Upper lobe of left lung (tissue), 4 donors: ENCODE measurements around the gene ODF4.

Experiments
- EP300 ChIP-seq, 4 donors: sonication (generic); formaldehyde crosslinking; IDR thresholded peaks; one replicate each; pipeline ENCODE4 v1.5.1; 2017; ENCODE audit warnings: antibody characterized with exemption in 4 of 4, control low read depth in 2 of 4
- POLR2A ChIP-seq, 4 donors: fragments of 450-650 bp; IDR thresholded peaks; one replicate each; pipeline ENCODE4 v1.5.1; 2016 to 2017; ENCODE audit warnings: antibody characterized with exemption in 4 of 4, mild to moderate bottlenecking in 2 of 4
- POLR2AphosphoS5 ChIP-seq, 2 donors: sonication (generic); formaldehyde crosslinking; IDR thresholded peaks; one replicate each; pipeline ENCODE4 v1.5.1; 2017; ENCODE audit warnings: antibody characterized with exemption in 2 of 2
- TF ChIP-seq, protein P1 (sequence below), 6 experiments: fragments of 450-650 bp in 4 of 6; fragments of 200-600 bp in 2 of 6; sonication (generic) in 2 of 6; IDR thresholded peaks; one replicate each; pipeline ENCODE4 v1.5.1; 2016 to 2019; ENCODE audit warnings: antibody characterized with exemption in 6 of 6

DNA sequence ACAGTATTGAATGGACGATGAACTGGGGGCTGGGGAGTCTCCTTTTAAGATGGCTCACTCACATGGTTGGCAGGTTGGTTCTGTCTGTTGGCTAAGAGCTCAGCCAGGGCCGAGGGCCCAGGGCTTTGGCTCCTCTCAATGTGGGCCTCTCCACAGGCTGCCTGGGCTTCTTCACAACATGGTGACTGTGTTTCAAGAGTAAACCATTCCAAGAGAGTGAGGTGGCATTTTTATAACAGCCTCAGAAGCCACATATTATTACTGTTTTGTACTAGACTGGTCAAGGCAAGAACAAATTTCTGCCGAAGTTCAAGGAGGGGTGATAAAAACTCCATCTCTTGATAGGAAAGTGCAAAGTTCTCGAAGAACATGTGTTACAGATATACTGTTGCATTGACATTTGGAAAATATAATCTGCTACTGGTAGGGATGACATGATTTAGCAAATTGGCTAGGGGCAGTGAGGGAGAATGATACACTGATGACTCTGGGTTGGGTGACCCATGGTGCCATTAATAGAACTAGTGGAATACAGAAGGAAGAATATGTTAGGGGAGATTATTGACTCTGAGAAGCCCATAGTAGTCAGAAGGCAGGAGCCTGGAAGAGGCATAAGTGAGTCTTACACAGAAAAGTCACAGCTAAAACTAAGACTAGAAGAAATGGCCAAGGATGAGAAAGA is 23.2 kb downstream of the ODF4 start:
- TF ChIP-seq, protein P1, sequence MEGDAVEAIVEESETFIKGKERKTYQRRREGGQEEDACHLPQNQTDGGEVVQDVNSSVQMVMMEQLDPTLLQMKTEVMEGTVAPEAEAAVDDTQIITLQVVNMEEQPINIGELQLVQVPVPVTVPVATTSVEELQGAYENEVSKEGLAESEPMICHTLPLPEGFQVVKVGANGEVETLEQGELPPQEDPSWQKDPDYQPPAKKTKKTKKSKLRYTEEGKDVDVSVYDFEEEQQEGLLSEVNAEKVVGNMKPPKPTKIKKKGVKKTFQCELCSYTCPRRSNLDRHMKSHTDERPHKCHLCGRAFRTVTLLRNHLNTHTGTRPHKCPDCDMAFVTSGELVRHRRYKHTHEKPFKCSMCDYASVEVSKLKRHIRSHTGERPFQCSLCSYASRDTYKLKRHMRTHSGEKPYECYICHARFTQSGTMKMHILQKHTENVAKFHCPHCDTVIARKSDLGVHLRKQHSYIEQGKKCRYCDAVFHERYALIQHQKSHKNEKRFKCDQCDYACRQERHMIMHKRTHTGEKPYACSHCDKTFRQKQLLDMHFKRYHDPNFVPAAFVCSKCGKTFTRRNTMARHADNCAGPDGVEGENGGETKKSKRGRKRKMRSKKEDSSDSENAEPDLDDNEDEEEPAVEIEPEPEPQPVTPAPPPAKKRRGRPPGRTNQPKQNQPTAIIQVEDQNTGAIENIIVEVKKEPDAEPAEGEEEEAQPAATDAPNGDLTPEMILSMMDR (IDR thresholded peaks at IDR 0.05): no peak
- TF ChIP-seq POLR2A (IDR thresholded peaks at IDR 0.05) (no peak), POLR2AphosphoS5 (IDR thresholded peaks at IDR 0.05) (no peak), EP300 (IDR thresholded peaks at IDR 0.05) (no peak)
